Measurements from ENCODE around the gene SNX32.

The SNX32 gene

GRCh38 chr11:65833297-65834030 lies at the start of gene SNX32:
Gene SNX32, plus strand, starts transcription at chr11:65833963. Its CDS starts 103 bp downstream, at chr11:65834066.
- peak; percentile 77 for DNase-seq

GRCh38 chr11:65785319-65786007 lies 48.3 kb upstream of the SNX32 start:
- DNase-seq: no peak

- no peak for DNase-seq
Measured at GRCh38 chr11:65786008-65786785, 47.6 kb upstream of the SNX32 start.

GRCh38 chr11:65786786-65787636 lies 46.8 kb upstream of the SNX32 start, which contains the start of gene OVOL1:
Gene OVOL1, plus strand, starts transcription at chr11:65787063. Its CDS starts 311 bp downstream, at chr11:65787374.
- peak; percentile 68 for DNase-seq

- no peak for DNase-seq
Measured at GRCh38 chr11:65787649-65788622, 45.8 kb upstream of the SNX32 start.

- DNase-seq: no peak
Measured at GRCh38 chr11:65788821-65789220, 44.9 kb upstream of the SNX32 start.

GRCh38 chr11:65789230-65790103 lies 44.3 kb upstream of the SNX32 start:
- DNase-seq: no peak

- DNase-seq: no peak
Measured at GRCh38 chr11:65790104-65790901, 43.5 kb upstream of the SNX32 start.

GRCh38 chr11:65790902-65791650 lies 42.7 kb upstream of the SNX32 start:
- no peak for DNase-seq

- DNase-seq: no peak
Measured at GRCh38 chr11:65791719-65792213, 42.0 kb upstream of the SNX32 start.

- DNase-seq: no peak
Measured at GRCh38 chr11:65792456-65792855, 41.3 kb upstream of the SNX32 start.

GRCh38 chr11:65793144-65793581 lies 40.6 kb upstream of the SNX32 start:
- no peak for DNase-seq

- DNase-seq: no peak
Measured at GRCh38 chr11:65793625-65794400, 40.0 kb upstream of the SNX32 start.

GRCh38 chr11:65794570-65795510 lies 38.9 kb upstream of the SNX32 start:
- DNase-seq: no peak

- DNase-seq: no peak
Measured at GRCh38 chr11:65796726-65797601, 36.8 kb upstream of the SNX32 start.

Data from NCI-H748 treated with DMSO at 0.1 percent for 48 hours (cell line).